GM21360 (cell line): ENCODE data around the gene NTM.
A peak's percentile ranks its signal among the peaks of the same experiment; 100 is the strongest.

Source experiments
- ATAC-seq: cut with Tn5 transposase; IDR thresholded peaks from one replicate; pipeline ENCODE4 v1.9.1; 2021; ENCODE audit warnings: mild to moderate bottlenecking, moderate library complexity; ENCODE audit not compliant: unreplicated experiment

The NTM gene

DNA sequence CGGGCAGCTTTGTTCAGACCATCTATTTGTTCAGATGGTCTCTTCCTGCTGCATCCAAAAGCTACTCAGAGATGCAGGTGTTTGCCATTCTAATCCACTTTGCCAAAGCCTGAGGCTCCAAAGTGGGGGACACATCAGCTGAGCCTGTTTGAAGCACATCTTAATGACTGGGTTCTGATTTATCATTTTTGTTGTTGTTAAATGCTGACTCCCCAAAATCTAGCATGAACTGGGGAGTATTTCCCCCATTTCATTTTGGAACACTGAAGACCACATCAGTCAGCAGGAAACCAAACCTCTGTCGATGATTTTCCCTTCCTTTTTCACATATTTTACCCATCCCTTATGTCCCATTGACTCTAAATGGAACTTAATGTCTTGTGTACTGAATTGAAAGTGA lies 262.6 kb downstream of the NTM start:
- no peak for ATAC-seq

DNA sequence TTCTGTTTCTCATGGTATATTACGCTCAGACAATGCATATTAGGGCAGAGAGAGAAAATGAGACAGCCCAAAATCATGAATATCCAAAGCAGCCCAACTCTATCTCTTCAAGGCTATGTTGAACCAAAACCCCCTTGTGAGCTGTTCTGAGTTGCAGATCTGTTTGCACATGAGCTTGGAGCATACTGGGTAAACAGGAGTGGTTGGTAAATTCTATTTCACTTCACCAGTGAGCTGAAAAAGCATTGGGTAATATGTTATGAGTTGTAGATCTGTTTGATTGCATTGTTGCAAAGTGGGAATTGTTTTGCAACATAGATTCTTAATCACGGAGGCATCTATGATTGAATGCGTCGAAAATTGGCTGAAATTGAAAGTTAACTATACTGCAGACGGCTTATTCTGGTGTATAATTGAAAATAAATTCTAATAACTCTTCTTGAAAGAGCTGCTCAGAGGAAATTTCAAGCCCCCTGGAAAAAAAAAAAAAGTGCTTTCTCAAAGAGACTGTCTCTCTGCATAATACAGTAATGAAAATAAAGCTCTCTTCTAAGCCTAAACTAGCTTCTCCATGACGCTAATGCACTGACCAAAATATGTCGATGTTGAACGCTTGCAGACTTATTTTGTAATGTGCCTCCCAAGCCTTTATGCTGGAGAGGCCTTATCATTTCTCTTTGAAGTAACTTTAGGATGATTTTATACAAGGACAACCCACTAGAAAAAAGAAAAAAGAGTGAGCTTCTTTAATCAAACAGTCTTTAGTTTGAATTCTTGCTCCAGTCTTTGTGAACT lies 263.7 kb downstream of the NTM start:
- no peak for ATAC-seq

GRCh38 chr11:131637469-131638175 lies 267.2 kb downstream of the NTM start:
- no peak for ATAC-seq

DNA sequence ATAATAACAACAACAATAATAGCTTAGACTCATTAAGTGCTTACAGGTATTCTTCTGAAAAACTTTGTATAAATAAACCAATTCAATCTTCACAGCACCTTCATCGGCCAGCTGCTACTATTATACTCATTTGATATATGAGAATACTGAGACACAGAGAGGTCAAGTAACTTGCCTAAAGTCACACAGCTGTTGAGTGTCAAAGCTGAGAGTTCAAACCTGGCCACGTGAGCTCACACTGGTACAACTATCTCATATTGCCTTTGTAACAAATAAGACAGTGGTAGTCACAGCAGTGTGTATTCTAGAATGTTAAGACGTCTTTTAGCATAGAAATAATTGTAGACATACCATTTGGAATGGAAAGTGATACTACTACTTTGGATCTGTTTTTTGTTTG lies 268.5 kb downstream of the NTM start:
- no peak for ATAC-seq

DNA sequence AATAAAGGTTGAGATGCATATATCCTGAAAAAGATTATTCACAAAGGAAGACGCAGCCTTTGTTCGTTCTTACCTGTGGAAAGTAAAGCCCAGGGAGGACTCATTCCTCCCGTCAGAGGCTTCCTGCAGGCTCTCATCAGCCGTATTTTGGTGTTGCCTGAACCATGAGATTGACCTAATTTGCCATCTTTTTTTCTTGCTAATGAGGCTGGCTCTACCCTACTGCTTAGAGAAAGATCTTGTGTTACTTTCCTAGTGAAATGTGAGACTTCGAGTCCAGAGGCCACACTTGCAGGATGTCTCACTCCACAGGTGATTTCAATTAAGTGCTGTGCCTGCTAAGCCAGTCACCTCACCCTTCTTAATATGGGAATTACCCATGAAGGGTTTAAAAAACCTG lies 269.9 kb downstream of the NTM start:
- no peak for ATAC-seq

DNA sequence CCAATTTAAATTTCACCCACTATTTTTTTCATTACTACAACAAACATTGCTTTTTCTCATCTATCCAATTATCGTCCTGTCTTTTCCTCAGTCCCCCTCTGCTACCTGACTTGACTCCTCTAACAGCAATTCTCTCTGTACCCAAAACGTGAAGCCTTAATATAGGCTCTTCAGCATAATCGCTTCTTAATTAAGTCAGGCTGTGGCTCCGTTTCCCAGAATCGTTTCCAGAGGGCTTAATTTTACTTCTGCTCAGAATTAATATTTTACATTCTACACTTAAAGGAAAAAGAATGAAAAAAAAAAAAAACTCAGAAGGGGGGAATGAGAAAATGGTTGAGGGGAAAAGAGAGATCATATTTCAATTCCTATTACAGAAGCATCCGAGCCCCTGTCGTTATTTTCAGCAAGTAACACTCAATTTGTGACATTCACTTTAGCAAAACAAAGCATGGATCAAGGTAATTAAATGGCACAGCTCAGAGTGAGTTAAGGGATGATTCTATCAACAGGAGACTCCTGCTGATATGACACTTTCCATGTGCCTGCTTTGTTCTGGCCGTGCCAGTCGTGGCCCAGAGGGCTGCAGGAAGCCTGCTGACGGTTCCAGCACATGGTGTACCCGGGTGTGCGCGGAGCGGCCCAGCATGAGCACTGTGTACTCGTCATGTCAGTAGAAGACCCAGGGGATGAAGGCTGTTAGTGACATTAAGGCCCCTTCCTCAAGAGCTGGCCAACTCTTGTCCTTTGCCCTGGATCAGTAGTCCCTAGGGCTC lies 272.5 kb downstream of the NTM start:
- no peak for ATAC-seq

- ATAC-seq: peak; percentile 62
Measured at GRCh38 chr11:131644204-131644795, 273.9 kb downstream of the NTM start.

GRCh38 chr11:131645237-131645636 lies 274.8 kb downstream of the NTM start:
- no peak for ATAC-seq

- ATAC-seq: no peak
Measured at GRCh38 chr11:131649856-131650255, 279.4 kb downstream of the NTM start.

DNA sequence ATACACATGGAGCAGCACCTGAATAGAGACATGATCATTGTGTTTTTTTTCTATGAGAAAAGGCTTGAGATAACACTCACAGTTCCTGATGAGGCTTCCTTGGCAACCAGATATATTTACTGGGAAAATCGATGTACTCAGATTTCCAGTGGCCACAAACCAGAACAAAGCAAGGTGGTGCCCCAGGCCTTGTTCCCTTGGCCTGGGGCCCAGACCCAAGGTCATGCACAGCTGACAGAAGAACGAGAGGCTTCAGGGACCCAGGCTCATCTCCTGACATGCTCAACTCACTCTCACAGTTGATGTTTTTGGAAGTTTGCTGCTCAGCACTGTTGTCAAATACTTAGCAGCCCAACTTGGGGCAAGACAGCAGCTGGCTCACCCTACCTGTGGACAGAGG lies 281.8 kb downstream of the NTM start:
- no peak for ATAC-seq

- no peak for ATAC-seq
Measured at GRCh38 chr11:131653260-131653659, 282.8 kb downstream of the NTM start.

- ATAC-seq: no peak
Measured at GRCh38 chr11:131654849-131655248, 284.4 kb downstream of the NTM start.

- ATAC-seq: no peak
Measured at GRCh38 chr11:131656179-131656838, 285.9 kb downstream of the NTM start.

DNA sequence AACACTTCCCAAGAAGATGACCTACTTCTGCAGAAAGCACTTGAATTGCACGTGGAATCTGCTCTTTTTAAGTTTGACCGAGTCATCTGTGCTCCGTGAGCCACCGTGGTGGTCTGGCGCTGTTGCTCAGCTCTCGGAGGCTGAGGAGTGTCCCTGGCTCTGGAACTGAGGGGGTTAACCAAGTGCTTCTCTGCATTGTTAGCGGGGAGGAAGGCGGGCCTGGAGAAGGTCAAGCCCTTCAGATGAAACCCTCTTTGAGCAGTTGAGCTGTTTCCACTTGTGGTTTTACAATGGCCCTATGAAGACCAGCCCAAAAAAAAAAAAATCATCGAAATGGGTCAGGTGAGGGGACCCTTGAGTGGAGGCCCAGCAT lies 286.4 kb downstream of the NTM start:
- ATAC-seq: no peak

- no peak for ATAC-seq
Measured at GRCh38 chr11:131658414-131658813, 288.0 kb downstream of the NTM start.

DNA sequence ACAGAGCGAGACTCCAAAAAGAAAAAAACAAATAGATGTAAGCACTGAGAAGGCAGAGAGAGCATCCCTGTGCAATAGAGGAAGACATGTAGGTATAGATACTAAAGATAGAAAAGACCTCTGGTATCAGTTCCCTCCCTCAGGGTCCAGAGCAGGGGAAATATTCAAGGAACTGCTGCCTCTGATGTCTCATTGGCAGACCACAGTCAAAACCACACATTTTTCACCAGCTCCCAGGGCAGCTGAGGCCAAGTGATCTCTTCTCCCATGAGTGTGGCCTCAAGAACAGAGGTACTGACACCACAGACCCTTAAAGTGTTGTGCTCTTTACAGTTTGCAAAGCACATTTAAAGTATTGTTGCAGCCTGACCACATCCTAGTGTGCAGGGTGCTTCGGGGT lies 288.5 kb downstream of the NTM start:
- ATAC-seq: peak; percentile 90

DNA sequence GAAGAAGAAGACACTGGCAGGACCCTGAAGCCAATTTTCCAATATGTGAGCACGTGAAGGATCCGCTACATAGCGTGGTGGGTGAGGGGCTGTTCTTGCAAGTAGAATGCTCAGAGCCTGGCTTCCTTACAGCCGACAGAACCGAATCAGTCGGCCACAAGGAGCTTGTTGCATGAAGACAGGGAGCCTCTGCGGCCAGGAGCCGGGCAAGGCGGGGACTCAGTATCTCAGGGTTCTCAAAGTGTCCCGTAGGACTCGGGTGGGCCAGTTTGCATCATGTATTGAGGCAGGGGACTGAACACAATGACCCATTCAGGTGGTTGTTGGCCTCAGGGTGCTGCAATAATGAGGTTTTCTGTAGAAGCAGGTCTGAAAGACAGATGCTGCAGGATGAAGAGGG lies 289.5 kb downstream of the NTM start:
- no peak for ATAC-seq

GRCh38 chr11:131661132-131661531 lies 290.7 kb downstream of the NTM start:
- ATAC-seq: no peak

GRCh38 chr11:131662317-131662972 lies 292.0 kb downstream of the NTM start:
- no peak for ATAC-seq

DNA sequence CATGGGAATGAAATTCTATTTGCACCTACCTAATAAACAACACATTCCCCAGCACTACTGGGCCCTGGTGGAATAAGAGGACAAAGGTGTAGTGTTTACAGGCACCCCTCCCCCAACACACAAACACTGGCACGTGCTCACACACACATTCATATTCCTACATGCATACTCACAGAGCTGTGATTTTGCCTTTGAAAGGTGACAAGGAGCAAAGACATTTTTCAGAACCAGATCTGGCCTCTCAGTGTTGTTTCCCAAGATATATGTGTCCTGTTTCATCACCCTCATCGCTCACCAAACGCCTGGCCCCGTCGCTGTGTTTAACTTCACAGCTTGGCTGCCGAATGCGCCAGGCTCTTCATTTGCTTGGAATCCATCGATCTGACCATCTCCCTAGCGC lies 292.6 kb downstream of the NTM start:
- ATAC-seq: no peak
